H1 (cell line): ENCODE measurements around the gene TECRL. TPM values are rescaled to one million over a fixed set of nuclear protein-coding genes. Genes with fewer than 3 reads are reported as not detected.

ENCODE experiments used
- CTCF ChIA-PET: fragments of 300-600 bp; sonication (Branson Sonifier 250); formaldehyde crosslinking; loops from one replicate; lab custom pipeline; 2021; ENCODE audit not compliant: partially characterized antibody; lab: Charles Lee
- POLR2A ChIA-PET: fragments of 300-600 bp; sonication (Branson Sonifier 250); formaldehyde crosslinking; loops from one replicate; lab custom pipeline; 2021; ENCODE audit warnings: inconsistent platforms; ENCODE audit not compliant: partially characterized antibody; lab: Charles Lee
- DNase-seq, 2 experiments: peaks; one replicate each; pipeline versions ENCODE4 v3.0.0 to v3.0.0-alpha.2; 2010 to 2022; ENCODE audit warnings: low spot score in 2 of 2, low read depth in 1 of 2, mixed read lengths in 1 of 2
- FAIRE-seq: peaks from 2 replicates; lab custom pipeline; 2011; peaks lifted over from hg19 to GRCh38; lab: Jason Lieb, UNC
- H2AFZ ChIP-seq: 2 replicates; pipeline ENCODE4 v1.8.1; 2012; ENCODE audit warnings: low read length, inconsistent platforms
- H2AK5ac ChIP-seq: 2 replicates; pipeline ENCODE4 v1.6.1; 2013; ENCODE audit warnings: low read depth, low read length
- H2BK120ac ChIP-seq: replicated peaks from 2 replicates; pipeline ENCODE3; 2013; ENCODE audit warnings: low read depth, low read length, inconsistent platforms
- H2BK12ac ChIP-seq: 2 replicates; pipeline ENCODE4 v1.6.1; 2013; ENCODE audit warnings: low read depth, low read length
- H2BK15ac ChIP-seq: 2 replicates; pipeline ENCODE4 v1.6.1; 2013; ENCODE audit warnings: low read length
- H2BK20ac ChIP-seq: 2 replicates; pipeline ENCODE4 v1.6.1; 2013; ENCODE audit warnings: low read length
- H2BK5ac ChIP-seq: 2 replicates; pipeline ENCODE4 v1.6.1; 2013; ENCODE audit warnings: low read depth, low read length
- H3K14ac ChIP-seq: 2 replicates; pipeline ENCODE4 v1.6.1; 2013; ENCODE audit warnings: inconsistent platforms; ENCODE audit not compliant: insufficient read length
- H3K18ac ChIP-seq: 2 replicates; pipeline ENCODE4 v1.6.1; 2013; ENCODE audit warnings: low read length; ENCODE audit errors: extremely low read depth
- H3K23ac ChIP-seq: 2 replicates; pipeline ENCODE4 v1.6.1; 2013; ENCODE audit warnings: inconsistent platforms; ENCODE audit not compliant: insufficient read length
- H3K23me2 ChIP-seq: 2 replicates; pipeline ENCODE4 v1.6.1; 2013; ENCODE audit warnings: low read depth, low read length
- H3K27ac ChIP-seq: 2 replicates; pipeline ENCODE4 v1.6.1; 2011; ENCODE audit warnings: low read depth, low read length, inconsistent platforms
- H3K27me3 ChIP-seq, 4 experiments: replicated peaks in 1 of 4; 1 replicate in 1 of 4; 2 replicates in 3 of 4; pipeline versions ENCODE4 v1.6.1 to v1.8.1; 2011 to 2013; ENCODE audit warnings: low read length in 3 of 4, mild to moderate bottlenecking in 3 of 4, inconsistent platforms in 2 of 4, mixed read lengths in 2 of 4, moderate library complexity in 1 of 4; ENCODE audit not compliant: control insufficient read depth in 3 of 4, insufficient read depth in 3 of 4; ENCODE audit errors: extremely low read depth in 1 of 4
- H3K36me3 ChIP-seq, 4 experiments: 2 replicates each; pipeline versions ENCODE4 v1.6.1 to v1.8.1; 2011 to 2013; ENCODE audit warnings: mild to moderate bottlenecking in 4 of 4, low read length in 3 of 4, moderate library complexity in 2 of 4, control low read depth in 1 of 4, inconsistent platforms in 1 of 4; ENCODE audit not compliant: insufficient read depth in 4 of 4, control insufficient read depth in 2 of 4
- H3K4ac ChIP-seq: replicated peaks from 2 replicates; pipeline ENCODE3; 2013; ENCODE audit warnings: low read length, low read depth, mixed read lengths, inconsistent platforms; ENCODE audit not compliant: insufficient read length
- H3K4me1 ChIP-seq, 4 experiments: replicated peaks in 1 of 4; 1 replicate in 1 of 4; 2 replicates in 3 of 4; pipeline versions ENCODE4 v1.6.1 to v1.8.1; 2011 to 2013; ENCODE audit warnings: low read length in 3 of 4, inconsistent platforms in 2 of 4, mixed read lengths in 1 of 4; ENCODE audit not compliant: insufficient read depth in 4 of 4, control insufficient read depth in 3 of 4
- H3K4me2 ChIP-seq, 2 experiments: 2 replicates each; pipeline versions ENCODE4 v1.6.1 to v1.8.1; 2011 to 2013; ENCODE audit warnings: low read depth in 2 of 2, low read length in 2 of 2, control low read depth in 1 of 2, inconsistent platforms in 1 of 2, mild to moderate bottlenecking in 1 of 2; ENCODE audit not compliant: insufficient read depth in 1 of 2
- H3K4me3 ChIP-seq, 4 experiments: fragments of 200-600, 300-600 bp in 1 of 4; sonication (generic), shearing (Covaris generic), sonication (Bioruptor Twin) in 1 of 4; 2 replicates each; pipeline versions ENCODE4 v1.5.1 to v1.8.1; 2011 to 2016; ENCODE audit warnings: low read length in 4 of 4, low read depth in 3 of 4, control low read depth in 2 of 4, inconsistent platforms in 2 of 4, mild to moderate bottlenecking in 2 of 4, mixed read lengths in 1 of 4, moderate library complexity in 1 of 4; ENCODE audit not compliant: insufficient read depth in 2 of 4; ENCODE audit errors: extremely low read depth in 1 of 4
- H3K56ac ChIP-seq: replicated peaks from 2 replicates; pipeline ENCODE3; 2013; ENCODE audit warnings: low read depth, mild to moderate bottlenecking, mixed read lengths, low read length, inconsistent platforms; ENCODE audit not compliant: insufficient read length
- H3K79me1 ChIP-seq: 2 replicates; pipeline ENCODE4 v1.6.1; 2013; ENCODE audit warnings: low read depth, low read length, control low read depth
- H3K79me2 ChIP-seq, 2 experiments: 2 replicates each; pipeline versions ENCODE4 v1.6.1 to v1.8.1; 2012 to 2013; ENCODE audit warnings: low read length in 2 of 2, mild to moderate bottlenecking in 2 of 2, inconsistent platforms in 1 of 2; ENCODE audit not compliant: insufficient read depth in 2 of 2, control insufficient read depth in 1 of 2
- H3K9ac ChIP-seq, 4 experiments: replicated peaks in 1 of 4; 1 replicate in 1 of 4; 2 replicates in 3 of 4; pipeline versions ENCODE4 v1.6.1 to v1.8.1; 2011 to 2013; ENCODE audit warnings: low read depth in 3 of 4, low read length in 3 of 4, control low read depth in 2 of 4, mild to moderate bottlenecking in 2 of 4, moderate library complexity in 2 of 4, inconsistent platforms in 1 of 4; ENCODE audit errors: extremely low read depth in 1 of 4
- H3K9me3 ChIP-seq, 2 experiments: 2 replicates each; pipeline versions ENCODE4 v1.6.1 to v1.8.1; 2012 to 2013; ENCODE audit warnings: mild to moderate bottlenecking in 2 of 2, moderate library complexity in 2 of 2, control low read depth in 1 of 2, inconsistent platforms in 1 of 2, low read depth in 1 of 2, low read length in 1 of 2, mixed read lengths in 1 of 2; ENCODE audit not compliant: insufficient read depth in 2 of 2
- H4K20me1 ChIP-seq, 2 experiments: replicated peaks in 1 of 2; 2 replicates each; pipeline versions ENCODE3 to v1.8.1; 2011 to 2013; ENCODE audit warnings: inconsistent platforms in 2 of 2, low read length in 2 of 2, mild to moderate bottlenecking in 1 of 2; ENCODE audit not compliant: insufficient read depth in 2 of 2, control insufficient read depth in 1 of 2
- H4K5ac ChIP-seq: 2 replicates; pipeline ENCODE4 v1.6.1; 2013; ENCODE audit warnings: low read length, low read depth, mixed read lengths, inconsistent platforms; ENCODE audit not compliant: insufficient read length
- H4K8ac ChIP-seq: 2 replicates; pipeline ENCODE4 v1.8.0; 2013; ENCODE audit warnings: mild to moderate bottlenecking, moderate library complexity, low read length, inconsistent platforms; ENCODE audit not compliant: insufficient read depth; ENCODE audit errors: extremely low read depth
- H4K91ac ChIP-seq: replicated peaks from 2 replicates; pipeline ENCODE3; 2013; ENCODE audit warnings: low read length, mixed read lengths, inconsistent platforms; ENCODE audit not compliant: insufficient read length
- ATF2 ChIP-seq: IDR thresholded peaks from 2 replicates; pipeline ENCODE4 v1.6.1; 2012; ENCODE audit warnings: low read length, inconsistent platforms
- EP300 ChIP-seq, 2 experiments: IDR thresholded peaks; 1 replicate in 1 of 2; 2 replicates in 1 of 2; pipeline ENCODE4 v1.6.1; 2011 to 2012; ENCODE audit warnings: low read depth in 2 of 2, low read length in 2 of 2, mild to moderate bottlenecking in 2 of 2, borderline replicate concordance in 1 of 2, inconsistent platforms in 1 of 2, moderate library complexity in 1 of 2
- EZH2 ChIP-seq: fragments of 200-600 bp; sonication (generic); IDR thresholded peaks from 2 replicates; pipeline ENCODE4 v1.7.1; 2012; ENCODE audit warnings: low read depth, mild to moderate bottlenecking, moderate library complexity, low read length, inconsistent platforms; ENCODE audit not compliant: severe bottlenecking
- NRF1 ChIP-seq: IDR thresholded peaks from 2 replicates; pipeline ENCODE4 v1.6.1; 2011; ENCODE audit warnings: mild to moderate bottlenecking, low read depth, low read length, improper control_type of control experiment
- RFX5 ChIP-seq: IDR thresholded peaks from 2 replicates; pipeline ENCODE4 v1.6.1; 2011; ENCODE audit warnings: low read depth, low read length, improper control_type of control experiment, borderline replicate concordance
- SAP30 ChIP-seq: fragments of 300-600 bp; sonication (generic); IDR thresholded peaks from 2 replicates; pipeline ENCODE4 v1.7.1; 2012; ENCODE audit warnings: low read length, moderate library complexity, mild to moderate bottlenecking, inconsistent platforms; ENCODE audit not compliant: insufficient read depth, insufficient replicate concordance
- SIN3A ChIP-seq, 2 experiments: IDR thresholded peaks in 1 of 2; conservative IDR thresholded peaks in 1 of 2; 2 replicates each; pipeline ENCODE4 v1.6.1; 2011 to 2012; ENCODE audit warnings: low read length in 2 of 2, improper control_type of control experiment in 1 of 2, low read depth in 1 of 2, mild to moderate bottlenecking in 1 of 2
- SIX5 ChIP-seq: IDR thresholded peaks from 2 replicates; pipeline ENCODE4 v1.6.1; 2011; ENCODE audit warnings: mild to moderate bottlenecking, low read depth, low read length
- TAF1 ChIP-seq: IDR thresholded peaks from 2 replicates; pipeline ENCODE4 v1.6.1; 2011; ENCODE audit warnings: mild to moderate bottlenecking, low read depth, low read length
- WGBS, 2 experiments: shearing (Covaris generic) in 1 of 2; methylation state at CpG; one replicate each; pipeline versions ENCODE4 v1.1.6 to v1.1.7; 2013 to 2015; ENCODE audit warnings: low lambda C conversion rate in 2 of 2, mixed read lengths in 2 of 2, inconsistent platforms in 1 of 2, low coverage in 1 of 2, missing lambda C conversion rate in 1 of 2; ENCODE audit not compliant: insufficient replicate concordance in 2 of 2, insufficient coverage in 1 of 2, insufficient read length in 1 of 2; ENCODE audit errors: extremely low coverage in 1 of 2, missing lambda C conversion rate in 1 of 2; 5-methylcytosine and 5-hydroxymethylcytosine counted together
- polyA plus RNA-seq, 7 experiments: library from polyadenylated mRNA; depleted of rRNA in 3 of 7; stranded (reverse) in 5 of 7; unstranded in 2 of 7; fragments of >200 nt in 5 of 7; fragments of 200-250 nt in 2 of 7; gene quantifications; 1 replicate in 5 of 7; 2 replicates in 1 of 7; 4 replicates in 1 of 7; pipeline versions ENCODE4 v1.2.1 to v1.2.3, GENCODE V29; 2011 to 2013; ENCODE audit warnings: missing spikeins in 2 of 7, mixed read lengths in 2 of 7
- total RNA-seq: library from RNA; stranded (reverse); fragmentation: NEBNext Ultra II Directional; extraction: Animal tissue kit (Norgen Biotek cat#: 25700); gene quantifications from 2 replicates; pipeline ENCODE4 v1.2.1, GENCODE V29; 2021

Gene TECRL
- total and polyA plus RNA-seq, 2 of the 8 experiments (the other 6 are each of a cell fraction or from before 2014, with no cell fraction given), result not detected

GRCh38 chr4:64402684-64403083 lies 6.6 kb downstream of the TECRL start:
- no peak overlapping the region for H2AFZ ChIP-seq
- no peaks in the 10 kb centered on the region for H3K79me1 ChIP-seq
- H3K18ac ChIP-seq, result no peak overlapping the region
- H3K4me2 ChIP-seq, result no peak overlapping the region
- H4K5ac ChIP-seq, result no peak overlapping the region
- 97% methylated on average over 2 of the region's 2 CpGs; no CpG with 5 or more reads in 1 of the 2 experiments for WGBS, 2 experiments
- no peak overlapping the region for H4K8ac ChIP-seq
- POLR2A ChIA-PET, result no interaction called here
- no peak overlapping the region for H2BK12ac ChIP-seq
- no peak overlapping the region for H4K91ac ChIP-seq
- no peak overlapping the region for H3K9ac ChIP-seq
- no peak overlapping the region for H3K23ac ChIP-seq
- no peaks in the 10 kb centered on the region for H3K27me3 ChIP-seq
- H3K4ac ChIP-seq, result no peak overlapping the region
- no peaks in the 10 kb centered on the region for H4K20me1 ChIP-seq
- DNase-seq, result no peak
- no peaks in the 10 kb centered on the region for H3K79me2 ChIP-seq
- no peak overlapping the region for H2AK5ac ChIP-seq
- H2BK5ac ChIP-seq, result no peak overlapping the region
- no peak overlapping the region for H2BK20ac ChIP-seq
- H2BK15ac ChIP-seq, result no peak overlapping the region
- H3K23me2 ChIP-seq, result no peaks in the 10 kb centered on the region
- no peaks in the 10 kb centered on the region for H3K4me1 ChIP-seq
- H3K27ac ChIP-seq, result no peak overlapping the region
- no peak overlapping the region for H3K14ac ChIP-seq
- CTCF ChIA-PET, result interaction anchor here (0.6 to 1.0 kb wide), 2 partner anchors 11 to 821 kb away, joined by 3 to 4 read pairs; no protein-coding TSS in a partner anchor
- FAIRE-seq, result no peak
- no peaks in the 10 kb centered on the region for H3K36me3 ChIP-seq
- no peaks in the 10 kb centered on the region; a peak in 1 of 4 replicates for H3K9me3 ChIP-seq
- no peak overlapping the region for H3K56ac ChIP-seq
- no peak overlapping the region for H2BK120ac ChIP-seq
- no peak overlapping the region for H3K4me3 ChIP-seq
- TF ChIP-seq NRF1 (no peak), SAP30 (no peak), ATF2 (no peak), RFX5 (no peak), TAF1 (no peak), EZH2 (no peak), SIN3A (conservative IDR thresholded peaks at IDR 0.05 in 1 of 2, IDR thresholded peaks at IDR 0.05 in 1 of 2; ENCODE audit: low read depth in 1 of 2, low read length in 2 of 2) (no peak), EP300 (IDR thresholded peaks at IDR 0.05; ENCODE audit: borderline replicate concordance in 1 of 2, low read depth in 2 of 2, low read length in 2 of 2) (no peak), SIX5 (no peak)
